NCI-H1048 (cell line): ENCODE results near the gene PRKD3.
"Not testable (repeated sequence)": the region's sequence is repeated elsewhere in the genome, so short reads cannot be mapped to it uniquely, and the experiment has no call there.

Source experiments
- DNase-seq: peaks from one replicate; lab custom pipeline; 2025; lab: John Stamatoyannopoulos, UW

PRKD3 gene

DNA sequence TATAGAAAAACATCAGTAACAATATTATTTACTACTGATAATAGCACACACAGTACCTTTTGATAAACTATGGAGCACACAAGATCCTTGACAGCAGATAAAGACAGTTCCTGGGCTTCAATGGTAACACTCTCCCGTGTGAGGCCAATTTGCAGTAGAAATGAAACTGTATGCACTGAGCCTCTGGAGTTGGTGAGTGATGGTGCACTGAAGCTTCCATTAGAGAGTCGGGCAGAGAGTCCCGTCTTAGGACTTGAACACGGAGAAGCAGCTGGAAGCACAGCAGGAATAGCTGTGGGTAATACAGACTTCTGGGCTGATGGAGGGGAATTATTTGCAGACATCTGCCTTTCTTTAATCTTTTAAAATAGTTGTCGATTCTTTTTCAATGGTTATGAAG lies 8.5 kb downstream of the PRKD3 start:
- DNase-seq: no peak

DNA sequence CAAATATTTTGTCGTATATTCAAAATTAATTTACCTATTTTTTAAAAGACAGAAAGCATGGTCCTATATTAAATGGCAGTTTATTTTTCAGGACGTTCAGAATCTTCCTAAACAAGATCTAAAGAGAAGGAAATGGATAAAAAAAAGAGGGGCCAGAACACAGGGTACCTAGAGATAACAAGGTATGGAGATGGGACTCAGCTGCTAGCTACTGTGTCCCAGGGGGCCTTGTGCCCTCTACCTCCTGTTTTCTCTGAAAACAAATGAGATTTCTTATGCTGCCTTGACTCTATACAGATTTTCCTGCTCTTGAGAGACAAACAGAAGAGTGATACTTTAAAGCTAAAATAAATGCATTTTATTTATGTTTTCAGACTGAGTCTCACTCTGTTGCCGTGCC lies 9.3 kb downstream of the PRKD3 start:
- DNase-seq: no peak

DNA sequence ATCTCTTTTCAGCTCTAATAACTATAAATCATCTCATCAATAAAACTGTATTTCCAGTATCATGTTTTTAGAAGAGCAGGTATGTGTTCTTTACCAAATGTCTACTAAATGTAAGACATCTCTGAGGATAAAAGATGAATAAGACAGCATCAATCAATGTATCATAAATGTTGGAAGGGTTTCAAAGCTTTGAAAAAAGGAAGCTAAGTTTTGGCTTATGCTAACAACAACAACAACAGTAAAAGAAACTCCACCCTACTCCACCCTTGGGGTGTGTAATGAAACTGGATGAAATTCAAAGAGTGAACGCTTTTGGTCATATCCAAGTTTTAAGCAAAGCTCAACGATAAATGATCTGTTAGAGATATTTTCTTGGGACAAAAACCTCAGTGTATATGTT lies 17.1 kb downstream of the PRKD3 start:
- no peak for DNase-seq

DNA sequence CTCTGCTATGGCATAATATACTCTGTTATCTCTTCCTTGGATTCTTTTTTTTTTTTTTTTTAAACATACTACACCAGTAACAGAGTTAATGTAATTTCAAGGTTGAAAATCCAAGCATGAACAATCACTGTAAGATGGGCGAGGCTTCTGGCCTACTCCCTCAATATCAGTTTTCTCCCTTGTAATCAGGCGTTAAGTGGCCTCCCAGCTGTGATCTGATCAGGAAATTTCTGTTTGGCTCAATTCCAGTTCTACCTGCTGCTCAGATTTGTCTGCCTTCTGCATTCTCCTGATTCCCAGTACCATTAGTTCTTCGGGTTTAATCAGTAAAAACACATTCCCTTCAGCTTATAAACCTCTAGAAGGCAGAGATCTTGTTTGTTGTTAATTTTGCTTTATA lies 18.6 kb downstream of the PRKD3 start:
- DNase-seq: no peak

DNA sequence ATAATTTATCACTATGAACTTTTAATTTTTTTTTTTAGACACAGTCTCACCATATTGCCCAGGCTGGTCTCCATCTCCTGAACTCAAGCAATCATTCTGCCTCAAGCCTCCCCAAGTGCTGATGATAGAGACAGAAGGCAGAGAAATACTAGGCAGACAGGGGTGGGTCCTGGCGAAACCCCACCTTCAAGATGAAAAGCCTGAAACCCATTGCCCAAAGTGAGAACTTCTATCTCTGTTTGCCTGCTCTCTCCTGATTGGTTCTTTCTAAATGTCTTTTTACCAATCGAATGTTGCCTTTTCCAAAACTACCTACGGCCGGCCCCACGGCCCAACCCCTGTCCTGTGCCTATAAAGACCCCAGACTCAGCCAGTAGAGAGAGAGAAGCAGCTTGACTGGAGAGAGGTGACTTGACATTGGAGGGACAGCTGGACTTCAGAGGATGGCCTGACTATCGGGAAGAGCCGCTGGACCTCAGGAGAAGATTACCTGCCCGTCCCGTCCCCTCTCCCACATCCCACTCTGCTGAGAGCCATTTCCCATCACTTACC lies 21.9 kb downstream of the PRKD3 start:
- no peak for DNase-seq

DNA sequence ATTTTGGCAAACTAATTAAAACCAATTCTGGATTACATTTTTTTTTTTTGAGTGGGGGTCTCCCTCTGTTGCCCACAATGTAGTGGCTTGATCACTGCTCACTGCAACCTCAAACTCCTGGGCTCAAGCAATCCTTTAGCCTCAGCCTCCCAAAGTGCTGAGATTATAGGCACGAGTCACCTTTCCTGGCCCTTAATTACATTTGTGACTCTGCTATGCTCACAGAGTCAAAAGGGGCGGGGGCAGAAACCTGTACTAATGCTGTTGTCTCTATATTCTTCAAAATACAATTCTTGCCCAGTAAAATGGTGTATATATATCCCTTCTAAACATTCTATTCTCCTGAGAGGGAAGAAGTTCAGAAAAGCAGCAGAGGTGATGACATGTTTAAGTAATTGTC lies 23.2 kb downstream of the PRKD3 start:
- DNase-seq: no peak

DNA sequence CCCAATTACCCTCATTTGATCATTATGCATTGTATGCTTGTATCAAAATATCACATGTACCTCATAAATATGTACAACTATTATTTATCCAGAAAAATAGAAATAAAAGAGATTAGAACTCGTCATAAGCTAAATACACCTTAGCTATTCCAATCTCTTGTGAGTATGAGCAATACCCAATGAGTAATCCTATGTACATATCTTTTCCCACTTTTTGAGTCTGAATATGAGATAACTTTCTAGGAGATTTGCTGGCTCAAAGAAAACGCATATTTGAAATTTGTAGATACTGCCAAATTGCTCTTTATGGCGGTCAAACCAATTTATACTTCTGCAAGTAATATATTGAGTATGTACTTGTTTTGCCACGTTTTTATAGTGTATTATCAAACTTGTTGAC lies 24.1 kb downstream of the PRKD3 start:
- no peak for DNase-seq

DNA sequence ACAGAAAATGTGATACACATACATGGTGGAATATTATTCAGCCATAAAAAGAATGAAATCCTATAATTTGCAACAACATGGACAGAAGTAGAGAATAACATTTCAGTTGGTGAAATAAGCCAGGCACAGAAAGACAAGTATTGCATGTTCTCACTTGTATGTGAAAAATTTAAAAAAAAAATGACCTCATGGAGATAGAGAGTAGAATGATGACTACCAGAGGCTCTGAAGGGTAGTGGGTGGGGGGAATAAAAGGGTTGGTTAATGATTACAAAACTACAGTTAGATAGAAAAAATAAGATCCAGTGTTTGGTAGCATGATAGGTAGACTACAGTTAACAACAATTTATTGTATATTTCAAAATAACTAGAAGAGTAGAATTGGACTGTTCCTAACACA lies 24.5 kb downstream of the PRKD3 start:
- DNase-seq: no peak

DNA sequence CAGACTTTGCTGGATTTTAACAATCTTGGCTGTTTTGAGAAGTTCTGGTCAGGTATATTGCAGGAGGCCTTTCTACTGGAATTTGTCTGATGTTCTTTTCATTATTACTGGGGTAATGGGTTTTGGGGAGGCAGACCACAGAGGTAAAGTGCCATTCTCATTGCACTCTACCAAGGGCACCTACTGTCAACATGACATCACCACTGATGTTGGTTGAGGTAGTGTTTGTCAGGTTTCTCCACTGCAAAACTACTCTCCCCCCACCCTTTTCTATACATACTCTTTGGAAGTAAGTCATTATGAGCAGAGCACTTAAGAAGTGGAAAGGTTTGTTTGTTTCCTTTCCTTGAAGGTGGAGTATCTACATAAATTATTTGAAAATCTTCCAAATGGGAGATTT lies 27.0 kb downstream of the PRKD3 start:
- no peak for DNase-seq

DNA sequence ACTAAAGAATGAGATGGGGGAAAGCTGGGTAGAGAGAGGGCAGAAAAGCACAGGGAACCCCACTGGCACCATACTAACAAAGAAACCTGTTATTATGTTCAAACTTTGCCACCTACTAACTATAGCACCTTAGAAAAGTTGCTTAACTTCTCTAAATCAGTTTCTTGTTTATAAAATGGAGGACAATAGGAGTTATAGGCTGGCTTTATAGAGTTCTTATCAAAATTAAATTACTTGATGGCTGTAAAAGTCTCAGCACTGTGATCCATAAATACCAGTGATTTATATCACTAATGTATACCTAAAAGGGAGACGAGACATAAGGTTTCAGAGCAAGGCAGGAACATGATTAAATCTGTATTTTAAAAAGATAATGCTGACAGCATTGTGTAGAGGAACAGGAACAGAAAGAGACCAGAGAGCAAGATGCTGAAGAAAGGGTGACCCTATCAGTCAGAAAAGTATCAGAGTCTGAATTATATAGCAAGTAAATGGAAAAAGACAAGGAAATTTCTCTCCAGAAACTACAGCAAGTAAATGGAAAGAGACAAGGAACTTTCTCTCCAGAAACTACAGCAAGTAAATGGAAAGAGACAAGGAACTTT lies 29.1 kb downstream of the PRKD3 start:
- no peak for DNase-seq

DNA sequence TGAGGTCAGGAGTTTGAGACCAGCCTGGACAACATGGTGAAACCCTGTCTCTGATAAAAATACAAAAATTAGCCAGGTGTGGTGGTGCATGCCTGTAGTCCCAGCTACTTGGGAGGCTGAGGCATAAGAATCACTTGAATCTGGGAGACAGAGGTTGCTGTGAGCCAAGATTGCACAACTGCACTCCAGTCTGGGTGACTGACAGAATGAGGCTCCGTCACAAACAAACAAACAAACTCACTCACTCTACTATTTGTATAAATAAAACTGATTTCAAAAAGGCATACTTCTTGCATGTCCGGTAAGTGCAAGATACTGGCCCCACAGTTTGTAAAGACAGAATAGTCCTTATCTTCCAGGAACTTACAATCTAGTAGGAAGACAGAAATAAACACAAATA lies 29.8 kb downstream of the PRKD3 start:
- not testable (repeated sequence) for DNase-seq

DNA sequence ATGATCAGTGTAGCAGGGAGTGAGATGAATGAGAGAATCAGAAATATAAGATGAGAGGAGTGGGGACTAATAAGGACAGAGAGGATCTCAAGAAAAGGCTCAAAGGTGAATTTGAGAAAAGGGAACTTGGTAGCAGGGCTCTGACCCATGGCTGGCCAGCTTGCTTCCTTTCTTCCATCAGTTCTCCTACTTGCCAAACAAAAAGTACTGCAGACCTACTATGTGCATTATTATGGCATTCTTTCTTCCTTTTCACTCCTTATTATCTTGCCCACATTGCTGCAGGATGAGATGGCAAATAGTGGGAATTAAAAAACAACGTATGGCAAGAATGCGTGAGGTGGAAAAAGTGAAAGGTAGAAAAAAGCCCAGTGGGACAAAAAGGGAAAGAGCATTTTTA lies 33.0 kb downstream of the PRKD3 start:
- DNase-seq: no peak

DNA sequence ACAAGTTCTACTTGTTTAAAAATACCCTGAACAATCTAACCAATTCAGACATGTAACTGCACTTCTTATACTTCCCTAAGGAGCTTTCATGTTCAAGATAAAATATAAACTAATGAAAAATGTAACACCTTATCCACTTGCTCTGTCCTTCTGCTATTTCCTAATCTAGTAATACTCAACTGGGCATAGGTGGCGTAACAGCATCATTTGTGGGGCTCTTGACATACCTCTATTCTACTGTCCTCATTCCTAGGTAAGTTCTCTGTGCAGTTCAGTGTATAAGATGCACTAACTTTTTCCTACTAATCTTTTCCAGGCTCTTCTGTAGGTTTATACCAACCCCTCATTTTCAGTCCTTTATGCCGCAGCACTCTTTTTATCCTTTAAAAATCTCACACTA lies 36.7 kb downstream of the PRKD3 start:
- DNase-seq: no peak

DNA sequence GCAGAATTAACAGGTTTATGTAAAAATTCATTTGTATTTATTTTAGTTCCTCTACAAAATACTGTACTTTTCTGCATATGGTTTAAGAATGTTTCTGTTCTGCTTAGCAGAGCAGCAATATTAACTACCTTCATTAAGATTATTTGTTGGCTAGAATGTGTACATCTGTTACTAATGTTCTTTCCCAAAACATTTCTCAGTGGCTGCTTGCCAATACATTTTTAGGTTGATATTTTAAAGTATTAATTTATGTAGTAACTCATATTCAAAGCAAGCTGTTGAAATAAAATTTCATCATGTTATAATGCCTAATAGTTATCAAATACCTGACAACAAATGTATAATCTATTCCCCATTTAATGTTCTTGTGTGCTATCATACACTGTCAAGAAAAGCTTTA lies 40.3 kb downstream of the PRKD3 start:
- DNase-seq: no peak

DNA sequence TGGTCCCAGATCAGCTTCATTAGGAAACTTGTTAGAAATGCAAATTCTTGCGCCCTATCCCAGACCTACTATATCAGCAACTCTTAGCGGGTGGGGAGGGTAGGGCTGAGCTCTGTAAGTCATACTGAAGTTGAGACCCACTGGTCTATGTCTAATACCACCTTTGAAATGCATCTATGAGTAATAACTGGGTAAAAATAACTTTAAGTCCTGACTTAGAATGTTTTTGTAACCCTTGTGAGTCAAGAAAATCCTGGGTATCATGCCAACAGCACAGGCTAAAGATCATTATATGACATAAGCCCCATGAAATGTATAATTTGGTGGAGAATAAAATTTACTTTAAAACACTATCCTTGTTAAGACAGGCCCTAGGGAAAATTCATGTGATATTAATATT lies 41.4 kb downstream of the PRKD3 start:
- no peak for DNase-seq

DNA sequence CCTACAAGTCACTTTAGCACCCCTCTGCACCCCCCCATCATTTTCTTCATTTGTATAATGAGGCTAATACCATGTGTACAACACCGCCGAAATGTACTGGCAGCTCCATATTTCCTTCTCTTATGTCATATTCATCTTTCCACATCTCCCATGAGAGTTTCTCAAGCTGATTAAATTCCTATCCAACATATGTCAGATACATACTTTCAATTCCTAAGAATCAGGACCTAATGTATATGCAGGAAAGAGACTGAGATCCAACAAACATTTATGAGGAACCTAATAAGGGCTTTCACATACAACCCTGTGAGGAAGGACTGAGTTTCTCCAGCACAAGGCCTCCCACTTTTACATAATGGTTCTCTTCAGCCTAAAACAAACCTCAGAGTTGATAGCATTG lies 41.9 kb downstream of the PRKD3 start:
- no peak for DNase-seq

DNA sequence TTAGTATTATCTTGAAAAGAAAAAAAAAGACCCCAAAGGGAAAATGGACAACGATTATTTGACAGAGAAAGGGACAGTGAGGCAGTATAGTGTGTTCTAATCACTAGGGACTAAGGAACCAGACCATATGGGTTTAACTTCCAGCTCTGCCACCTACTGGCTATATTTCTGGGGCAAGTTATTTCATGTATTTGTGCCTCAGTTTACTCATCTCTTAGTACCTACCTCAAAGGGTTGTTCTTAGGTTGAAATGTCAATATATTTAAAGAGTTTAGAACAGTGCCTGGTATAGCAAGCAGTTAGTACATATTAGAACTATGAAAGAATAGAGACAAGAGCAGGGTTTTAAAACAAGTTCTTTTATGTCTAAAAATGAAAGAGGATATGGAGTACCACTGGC lies 42.7 kb downstream of the PRKD3 start:
- no peak for DNase-seq

DNA sequence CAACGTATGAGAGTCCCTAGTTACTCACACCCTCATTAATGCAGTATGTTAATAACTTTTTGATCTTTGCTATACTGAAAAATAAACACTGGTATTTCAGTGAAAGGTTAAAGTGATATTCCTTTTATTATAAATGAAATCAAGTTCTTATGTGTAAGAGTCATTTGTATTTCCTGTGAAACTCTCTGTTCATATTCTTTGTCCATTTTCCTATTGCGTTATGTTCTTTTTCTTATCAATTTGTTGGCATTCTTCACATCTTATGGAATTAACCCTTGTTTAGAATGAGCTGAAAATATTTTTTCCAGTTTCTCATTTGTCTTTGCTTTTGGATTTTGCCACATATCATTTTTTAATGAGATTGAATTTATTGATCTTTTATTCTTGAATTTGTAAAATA lies 48.3 kb downstream of the PRKD3 start:
- DNase-seq: no peak
